Pons (tissue), 1 donor: ENCODE results near the gene GALNT5.
"Not testable (repeated sequence)": the region's sequence is repeated elsewhere in the genome, so short reads cannot be mapped to it uniquely, and the experiment has no call there.

ENCODE experiments used
- DNase-seq: peaks from one replicate; pipeline ENCODE4 v3.0.0-alpha.2; 2016; ENCODE audit warnings: low spot score

Gene GALNT5

DNA sequence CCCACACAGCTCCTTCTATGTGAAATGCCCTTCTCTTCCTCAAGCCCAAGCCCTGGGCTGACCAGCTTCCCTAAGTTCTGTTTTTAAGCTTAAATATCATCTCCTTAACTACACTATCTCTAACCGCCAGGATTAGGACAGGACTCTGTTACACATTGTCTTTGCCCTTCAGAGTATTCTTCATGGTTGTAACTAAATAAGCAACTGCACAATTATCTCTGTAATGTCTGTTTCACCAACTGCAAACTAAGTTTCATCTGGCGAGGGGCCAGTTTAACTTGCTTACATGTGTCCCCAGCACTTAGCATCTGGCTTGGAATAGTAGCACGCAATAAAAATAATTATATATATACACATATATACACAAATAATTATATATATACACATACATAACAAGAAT is 69.2 kb downstream of the GALNT5 start:
- peak; percentile 71 for DNase-seq

GRCh38 chr2:157327200-157327599 is 69.7 kb downstream of the GALNT5 start:
- DNase-seq, result peak; percentile 63

DNA sequence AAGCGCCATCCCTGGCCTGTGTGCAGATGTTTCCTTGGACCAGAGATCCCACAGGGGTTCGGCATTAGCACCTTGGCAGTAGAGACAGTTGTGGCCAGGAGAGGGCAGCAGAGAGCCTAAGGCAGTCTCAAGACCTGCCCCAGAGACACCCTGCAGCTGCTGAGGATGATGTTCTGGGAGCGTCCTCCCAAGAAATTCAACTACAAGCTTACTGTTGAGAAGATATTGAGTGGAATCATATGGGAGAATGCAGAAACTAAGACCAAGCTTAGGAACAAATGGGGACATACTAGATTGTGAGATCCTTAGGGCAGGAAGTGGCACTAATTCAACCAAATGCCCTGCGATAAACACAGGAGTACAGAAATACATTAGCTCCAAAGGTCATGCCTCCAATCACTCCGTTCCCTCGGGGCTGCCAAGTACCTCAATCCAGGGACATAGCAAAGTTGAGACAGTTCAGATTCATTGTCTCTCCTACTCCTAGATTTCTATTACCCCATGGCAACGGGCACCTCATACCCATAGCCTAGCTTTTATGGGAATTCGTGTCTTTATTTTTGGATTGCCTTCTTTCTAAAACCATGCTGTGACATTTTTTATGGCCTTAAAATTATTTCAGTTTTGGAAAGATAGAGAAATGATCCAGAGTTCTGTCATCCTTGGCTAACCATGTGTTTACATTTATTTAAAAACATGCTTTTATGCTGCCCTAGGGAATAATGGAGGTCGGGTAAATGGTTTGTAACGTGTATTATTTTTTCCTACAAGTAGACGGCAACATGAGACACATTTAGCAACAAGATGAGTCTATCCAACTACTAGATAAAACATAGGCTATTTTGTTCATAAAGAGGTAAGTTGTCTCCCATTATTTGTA is 70.4 kb downstream of the GALNT5 start:
- DNase-seq, result peak; percentile 95

DNA sequence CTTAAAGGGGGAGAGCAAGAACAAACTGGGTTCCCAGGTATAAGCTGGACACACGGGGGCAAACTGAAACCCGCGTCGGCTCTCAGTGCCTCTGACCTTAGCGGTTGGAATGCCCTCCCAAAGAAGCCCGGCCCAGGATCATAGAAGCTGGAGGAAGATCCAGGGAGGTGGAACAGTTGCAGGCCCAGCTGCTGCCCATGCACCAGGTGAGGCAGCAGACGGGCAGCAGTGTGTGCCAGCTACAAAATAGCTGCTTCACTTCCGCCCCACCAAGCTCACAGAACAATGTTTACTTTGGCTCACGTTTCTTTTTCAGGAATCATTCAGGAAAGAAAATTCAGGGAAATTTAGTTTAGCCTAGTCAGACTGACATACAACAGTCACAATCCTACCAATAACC is 72.0 kb downstream of the GALNT5 start:
- no peak for DNase-seq

DNA sequence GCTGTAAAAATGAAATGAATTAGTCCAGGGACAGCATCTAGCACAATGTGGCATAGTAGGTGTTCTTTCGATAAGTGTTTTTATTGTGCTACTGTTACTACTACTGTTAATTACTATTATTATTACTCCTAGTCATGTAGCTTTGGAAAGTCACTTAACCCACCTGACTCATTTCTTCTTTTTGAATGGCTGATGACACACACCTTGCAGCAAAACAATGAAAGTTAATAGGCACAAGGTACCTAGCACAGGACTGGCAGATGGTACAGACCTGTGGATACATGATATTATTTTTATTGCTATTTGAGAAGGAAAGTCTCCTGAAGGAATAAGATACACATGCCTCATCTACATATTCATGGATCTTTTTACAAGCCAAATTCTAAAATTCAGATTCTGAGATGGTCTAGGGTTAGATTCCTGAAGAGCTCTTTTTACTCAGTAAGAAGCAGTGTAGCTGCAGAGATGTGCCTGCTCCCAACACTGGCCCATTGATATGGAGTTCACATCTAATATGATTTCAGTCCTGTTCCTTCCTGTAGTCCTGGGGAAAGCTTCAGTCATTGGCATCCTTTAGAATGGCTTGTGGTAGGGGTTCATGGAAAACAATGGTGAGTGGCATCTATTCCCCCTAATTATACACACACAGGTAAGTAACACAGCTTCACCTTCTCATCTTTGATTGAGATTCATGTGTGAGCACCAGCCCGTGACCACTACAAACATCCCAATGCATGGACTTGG is 76.0 kb downstream of the GALNT5 start:
- DNase-seq, result peak; percentile 51

GRCh38 chr2:157334335-157334734 is 76.8 kb downstream of the GALNT5 start:
- peak; percentile 67 for DNase-seq

DNA sequence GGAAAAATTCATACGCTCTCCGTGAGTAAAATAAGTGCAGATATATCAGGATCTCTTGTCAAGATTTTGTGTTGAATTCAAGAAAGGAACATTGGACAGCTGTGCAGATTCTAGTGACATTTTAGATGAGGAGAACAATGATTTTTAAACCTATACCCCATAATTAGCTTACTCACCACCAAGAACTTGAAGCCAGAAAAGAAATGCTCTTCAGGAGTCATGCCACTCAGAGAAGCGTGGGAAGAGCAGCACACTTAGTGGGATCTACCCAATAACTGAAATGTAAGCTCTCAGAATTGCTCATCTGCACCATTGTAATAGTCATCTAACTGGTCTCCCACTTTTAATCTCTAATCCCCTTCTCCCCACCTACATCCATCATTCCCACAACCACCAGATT is 77.3 kb downstream of the GALNT5 start:
- peak; percentile 34 for DNase-seq

DNA sequence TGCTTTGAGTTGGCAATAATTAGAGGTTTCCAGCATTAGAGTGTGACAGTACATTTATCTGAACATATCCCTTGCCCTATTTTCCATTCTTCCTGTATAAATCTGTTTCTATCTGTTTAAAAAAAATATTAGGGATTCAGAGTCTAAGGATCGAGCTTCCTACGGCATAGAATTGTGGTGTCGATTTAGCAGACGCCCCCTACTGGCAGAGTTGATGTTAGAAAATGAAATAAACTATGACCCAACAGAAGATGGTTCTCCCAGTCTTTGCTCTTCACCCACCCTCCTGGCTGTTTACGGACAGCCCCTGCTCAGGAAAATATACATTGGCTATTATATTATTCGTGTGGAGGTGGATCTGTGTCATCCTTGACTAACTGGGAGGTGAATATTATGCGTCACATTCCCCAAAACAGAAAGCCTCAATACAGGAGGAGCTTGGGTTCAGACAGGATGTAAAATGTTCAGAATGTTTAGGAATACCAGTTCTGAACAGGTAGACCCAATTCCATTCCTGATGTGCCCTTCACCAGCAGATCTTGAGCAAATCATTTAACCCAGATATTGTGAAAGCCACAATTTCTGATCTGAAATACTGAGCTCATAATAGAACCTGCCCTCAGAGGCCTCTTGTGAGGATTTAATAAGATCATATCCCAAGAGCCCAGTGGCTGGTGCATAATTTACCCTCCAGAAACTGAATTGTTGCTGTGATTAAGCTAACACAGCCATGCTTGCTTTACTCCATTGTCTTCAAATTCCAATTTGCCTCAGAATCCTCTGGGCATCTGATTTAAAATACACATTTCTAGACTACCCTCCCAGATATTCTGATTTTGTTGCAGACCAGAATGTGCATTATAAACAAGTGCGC is 78.9 kb downstream of the GALNT5 start:
- peak; percentile 74 for DNase-seq

DNA sequence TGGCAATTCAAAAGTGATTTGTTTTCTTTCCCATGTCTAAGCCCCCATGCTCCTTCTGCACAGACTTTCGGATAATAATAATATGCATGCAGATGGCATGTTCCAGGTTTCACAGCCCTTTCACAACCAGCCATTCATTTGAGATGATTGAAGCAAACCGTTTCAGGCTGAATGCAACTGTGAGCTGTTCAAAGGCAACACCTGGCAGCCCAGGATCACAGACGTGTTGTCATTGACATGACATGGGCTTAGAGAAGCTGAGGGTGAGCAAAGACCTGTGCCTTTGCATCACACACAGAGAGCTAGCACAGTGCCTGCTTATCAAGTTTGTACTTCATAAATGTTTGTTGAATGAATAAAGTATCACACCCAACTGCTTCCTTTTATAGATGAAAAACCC is 80.5 kb downstream of the GALNT5 start:
- no peak for DNase-seq

- no peak for DNase-seq
These were observed 82.6 kb downstream of the GALNT5 start for GRCh38 chr2:157339965-157340655.

- not testable (repeated sequence) for DNase-seq
These were observed 83.9 kb downstream of the GALNT5 start for GRCh38 chr2:157341381-157341780.

DNA sequence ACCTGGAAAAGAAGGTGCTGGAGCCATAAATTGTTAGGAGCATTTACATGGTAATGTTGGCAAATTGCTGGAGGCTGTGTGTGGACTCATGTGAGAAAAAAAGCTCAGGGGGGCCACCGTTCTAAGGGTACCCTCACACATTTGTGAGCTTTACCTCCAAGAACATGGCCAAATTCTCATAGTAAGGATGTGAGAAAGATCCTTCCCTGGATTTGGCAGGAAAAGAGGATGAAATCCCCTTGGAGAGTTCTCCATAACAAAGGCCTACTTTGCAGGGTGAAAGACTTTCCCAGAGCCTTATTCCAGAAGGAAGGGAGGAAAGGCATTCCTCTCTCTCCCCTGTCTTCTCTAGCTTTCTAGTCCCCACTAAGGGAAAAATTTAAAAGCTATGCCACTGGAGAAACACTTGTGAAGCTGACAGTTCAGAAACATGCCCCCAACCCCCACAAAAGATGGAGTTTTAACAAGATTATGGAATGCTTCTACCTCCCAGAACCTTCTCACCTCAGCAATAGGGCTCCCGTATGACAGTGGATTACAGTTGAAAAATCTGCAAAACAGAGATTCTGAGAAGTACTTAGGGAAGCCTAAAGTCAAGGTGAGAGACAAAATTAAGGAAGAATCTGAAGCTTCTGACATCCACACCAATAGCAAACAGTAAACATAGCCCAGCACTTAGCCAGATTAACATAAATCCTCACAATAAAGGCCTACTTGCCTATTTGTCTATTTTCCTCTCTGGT is 88.3 kb downstream of the GALNT5 start:
- no peak for DNase-seq

GRCh38 chr2:157348291-157348921 is 90.9 kb downstream of the GALNT5 start:
- DNase-seq, result no peak

DNA sequence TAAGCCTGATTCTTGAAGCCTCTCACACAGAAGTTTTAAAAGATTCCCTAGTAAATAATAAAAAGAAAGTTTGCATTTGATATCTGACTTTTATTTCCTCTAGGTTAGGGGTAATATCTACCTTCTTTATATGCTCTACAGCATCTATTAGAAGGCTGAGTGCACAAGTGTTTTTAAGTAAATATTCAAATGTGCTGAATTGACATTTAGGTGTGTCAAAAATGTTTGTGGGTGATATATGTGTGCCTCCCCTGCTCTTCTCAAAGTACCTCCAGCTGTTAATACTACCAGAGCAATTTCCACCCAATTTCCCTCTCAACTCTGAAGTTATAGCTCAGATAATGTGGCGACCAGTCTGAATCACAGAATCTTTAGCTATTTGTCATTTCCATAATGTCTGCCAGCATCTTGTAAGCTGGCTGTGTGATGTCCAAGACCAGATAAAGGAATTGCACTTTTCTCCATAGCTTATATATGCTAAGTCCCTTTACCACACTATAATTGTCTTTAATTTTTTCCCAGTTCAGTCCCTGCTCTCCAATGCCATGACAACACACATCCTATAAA is 92.5 kb downstream of the GALNT5 start:
- no peak for DNase-seq

- DNase-seq, result no peak
These were observed 98.1 kb downstream of the GALNT5 start for GRCh38 chr2:157355618-157356017.

GRCh38 chr2:157359628-157360027 is 102.1 kb downstream of the GALNT5 start:
- no peak for DNase-seq

- no peak for DNase-seq
These were observed 104.0 kb downstream of the GALNT5 start for GRCh38 chr2:157361526-157361925.

DNA sequence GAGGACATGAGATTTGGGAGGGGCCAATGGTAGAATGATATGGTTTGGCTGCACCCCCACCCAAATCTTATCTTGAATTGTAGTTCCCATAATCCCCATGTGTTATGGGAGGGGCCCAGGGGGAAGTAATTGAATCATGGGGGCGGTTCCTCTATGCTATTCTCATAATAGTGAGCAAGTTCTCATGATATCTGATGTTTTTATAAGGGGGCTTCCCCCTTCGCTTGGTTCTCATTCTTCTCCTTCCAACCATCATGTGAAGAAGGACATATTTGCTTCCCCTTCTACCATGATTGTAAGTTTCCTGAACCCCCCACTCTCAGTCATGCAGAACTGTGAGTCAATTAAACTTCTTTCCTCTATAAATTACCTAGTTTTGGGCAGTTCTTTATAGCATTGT is 105.1 kb downstream of the GALNT5 start:
- DNase-seq, result no peak

GRCh38 chr2:157363612-157364101 is 106.2 kb downstream of the GALNT5 start:
- no peak for DNase-seq
